ENCODE measurements around the gene TMC1. TPM values are rescaled to one million over a fixed set of nuclear protein-coding genes. Genes with fewer than 3 reads are reported as not detected.

TMC1 gene
- total and polyA plus RNA-seq, 2 of the 8 experiments (the other 6 are each of a cell fraction or from before 2014, with no cell fraction given) = 0.95 to 0.98 TPM

DNA sequence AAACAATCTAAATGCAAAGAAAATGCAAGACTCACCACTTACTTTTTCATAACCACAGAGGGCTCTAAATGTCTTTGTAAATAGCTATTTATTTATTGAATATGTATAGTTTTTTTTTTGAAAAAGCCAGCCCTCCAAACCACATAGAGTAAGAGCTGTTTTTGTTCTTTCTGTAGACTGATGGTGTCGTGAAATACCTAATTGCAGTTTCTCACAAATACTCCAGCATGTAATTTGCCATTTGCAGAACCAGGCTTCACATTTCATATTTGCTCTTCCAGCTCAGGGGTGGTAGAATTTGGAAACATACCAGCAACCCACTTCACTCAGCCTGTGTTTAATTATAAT is 159.8 kb downstream of the TMC1 start (continued):
- TF ChIP-seq CBX8 (IDR thresholded peaks at IDR 0.05; ENCODE audit: borderline replicate concordance, low read depth, low read length) (no peak), SIRT6 (IDR thresholded peaks at IDR 0.05; ENCODE audit: low read length) (no peak), SAP30 (IDR thresholded peaks at IDR 0.05; ENCODE audit: insufficient read depth, insufficient replicate concordance, low read length) (no peak), CHD2 (IDR thresholded peaks at IDR 0.05; ENCODE audit: low read length) (no peak), SP2 (IDR thresholded peaks at IDR 0.05; ENCODE audit: low read length) (no peak), PHF8 (conservative IDR thresholded peaks at IDR 0.05; ENCODE audit: low read depth, low read length) (no peak), HDAC2 (IDR thresholded peaks at IDR 0.05; ENCODE audit: borderline replicate concordance in 1 of 2, low read depth in 2 of 2, low read length in 2 of 2) (no peak)
- TF ChIP-seq, protein P1, sequence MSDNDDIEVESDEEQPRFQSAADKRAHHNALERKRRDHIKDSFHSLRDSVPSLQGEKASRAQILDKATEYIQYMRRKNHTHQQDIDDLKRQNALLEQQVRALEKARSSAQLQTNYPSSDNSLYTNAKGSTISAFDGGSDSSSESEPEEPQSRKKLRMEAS (IDR thresholded peaks at IDR 0.05) = no peak

Data from H1 (cell line).